GM21529 (cell line): ENCODE results near the gene C1orf159.
"Not testable (repeated sequence)": the region's sequence is repeated elsewhere in the genome, so short reads cannot be mapped to it uniquely, and the experiment has no call there.

Experiments
- ATAC-seq: cut with Tn5 transposase; IDR thresholded peaks from one replicate; pipeline ENCODE4 v1.9.1; 2021; ENCODE audit not compliant: unreplicated experiment

C1orf159 gene

DNA sequence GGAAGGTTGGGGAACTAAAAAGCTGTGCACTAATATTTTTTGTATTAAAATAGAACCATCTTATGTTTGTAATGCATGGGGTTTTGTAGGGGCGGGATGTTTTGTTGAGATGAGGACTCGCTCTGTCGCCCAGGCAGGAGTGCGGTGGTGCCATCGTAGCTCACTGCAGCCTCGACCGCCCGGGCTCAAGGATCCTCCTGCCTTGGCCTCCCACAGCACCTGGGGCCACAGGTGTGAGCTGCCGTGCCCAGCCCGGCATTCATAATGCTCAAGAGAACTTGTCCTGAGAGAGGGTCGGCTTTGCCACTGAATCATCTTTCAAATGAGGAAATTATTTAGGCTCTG, 3.0 kb upstream of the C1orf159 start:
- ATAC-seq = no peak

DNA sequence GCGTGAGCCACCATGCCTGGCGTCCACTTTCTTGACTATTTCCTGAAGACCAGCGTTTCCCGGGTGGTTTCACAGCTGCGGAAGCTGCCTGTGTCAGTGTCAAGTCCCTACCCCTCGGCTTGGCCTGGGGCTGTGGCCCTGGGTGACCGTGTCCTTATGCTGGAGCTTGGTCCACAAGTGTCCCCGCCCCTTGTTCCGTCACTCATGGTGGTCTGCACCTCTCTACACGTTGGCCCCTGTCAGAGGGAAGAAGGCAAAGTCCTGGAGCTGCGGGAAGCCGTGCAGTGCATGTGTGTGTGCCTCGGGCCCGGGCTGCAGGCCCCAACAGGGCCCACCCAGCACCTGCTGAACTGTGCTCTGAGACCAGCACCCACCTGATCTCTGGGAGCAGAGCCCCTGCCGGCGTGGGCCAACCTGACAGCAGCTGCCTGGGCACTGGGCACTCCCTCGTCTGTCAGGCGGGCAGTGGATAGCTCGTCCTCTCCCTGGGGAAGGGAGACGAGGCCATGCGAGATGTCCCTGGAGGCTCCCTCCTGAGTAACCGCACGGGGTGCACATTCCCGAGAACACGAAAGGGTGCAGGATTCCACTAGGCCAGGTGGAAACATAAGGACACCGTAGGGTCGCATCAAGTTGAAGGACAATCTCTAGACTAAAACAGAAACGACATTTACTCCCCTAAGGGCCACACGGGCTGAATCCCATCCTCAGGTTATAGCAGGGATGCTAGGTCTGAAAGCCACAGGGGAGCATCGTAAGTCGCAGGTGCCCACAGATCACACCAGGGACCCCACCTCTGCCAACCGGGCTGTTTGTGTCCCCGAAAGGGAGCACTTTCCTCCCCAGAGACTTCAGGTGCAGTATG, 2.4 kb upstream of the C1orf159 start:
- ATAC-seq = no peak

DNA sequence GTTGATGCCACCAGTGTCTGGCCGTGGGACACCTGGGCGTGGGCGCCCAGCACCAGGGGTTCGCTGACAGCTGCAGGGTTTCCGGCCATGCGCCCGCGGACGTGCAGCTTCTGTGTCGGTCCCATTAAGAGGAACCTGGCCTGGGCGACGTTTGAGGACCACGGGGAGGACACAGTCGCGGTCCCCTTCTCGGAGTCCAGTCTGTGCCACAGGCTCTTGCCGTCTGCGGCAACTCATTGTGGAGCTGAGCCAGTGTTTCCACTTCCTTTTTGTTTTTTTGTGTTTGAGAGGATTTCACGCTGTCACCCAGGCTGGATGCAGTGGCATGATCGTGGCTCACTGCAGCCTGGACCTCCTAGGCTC, 1.6 kb upstream of the C1orf159 start:
- ATAC-seq = no peak

DNA sequence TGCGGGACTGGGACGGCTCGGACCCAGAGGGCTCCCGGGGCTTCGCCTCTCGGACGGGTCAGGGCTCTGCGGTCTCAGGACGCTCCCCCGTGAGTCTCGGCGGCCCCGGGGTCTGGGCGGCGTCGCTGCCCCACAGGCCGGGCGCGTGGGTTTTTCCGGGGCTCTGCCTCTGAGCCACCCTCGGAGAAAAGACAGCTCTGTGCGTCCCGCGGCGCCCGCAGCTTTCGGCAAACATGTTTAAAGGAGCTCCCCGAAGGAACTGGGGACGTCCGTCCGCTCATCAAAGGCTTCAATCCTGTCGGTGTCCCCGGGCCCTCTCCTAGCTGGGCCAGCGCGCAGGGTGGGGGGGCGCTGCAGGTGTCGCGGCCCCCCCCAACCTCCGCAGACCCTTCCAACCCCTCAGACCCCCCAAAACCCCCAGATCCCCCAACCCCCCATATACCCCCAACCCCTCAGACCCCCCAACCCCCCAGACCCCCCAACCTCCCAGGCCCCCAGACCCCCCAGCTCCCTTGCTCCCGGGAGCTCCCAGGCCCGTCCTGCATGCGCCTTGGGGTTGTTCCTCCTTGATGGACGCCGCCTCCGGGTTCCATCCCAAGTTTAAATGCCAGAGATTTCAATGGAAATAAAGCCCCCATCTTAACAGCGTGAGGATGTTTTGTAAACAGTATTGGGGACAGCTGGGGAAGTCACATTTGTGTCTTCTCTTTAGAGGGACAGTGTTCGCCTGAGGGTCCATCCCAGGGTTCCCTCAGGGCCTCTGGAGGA, 996 bp upstream of the C1orf159 start:
- ATAC-seq = no peak

DNA sequence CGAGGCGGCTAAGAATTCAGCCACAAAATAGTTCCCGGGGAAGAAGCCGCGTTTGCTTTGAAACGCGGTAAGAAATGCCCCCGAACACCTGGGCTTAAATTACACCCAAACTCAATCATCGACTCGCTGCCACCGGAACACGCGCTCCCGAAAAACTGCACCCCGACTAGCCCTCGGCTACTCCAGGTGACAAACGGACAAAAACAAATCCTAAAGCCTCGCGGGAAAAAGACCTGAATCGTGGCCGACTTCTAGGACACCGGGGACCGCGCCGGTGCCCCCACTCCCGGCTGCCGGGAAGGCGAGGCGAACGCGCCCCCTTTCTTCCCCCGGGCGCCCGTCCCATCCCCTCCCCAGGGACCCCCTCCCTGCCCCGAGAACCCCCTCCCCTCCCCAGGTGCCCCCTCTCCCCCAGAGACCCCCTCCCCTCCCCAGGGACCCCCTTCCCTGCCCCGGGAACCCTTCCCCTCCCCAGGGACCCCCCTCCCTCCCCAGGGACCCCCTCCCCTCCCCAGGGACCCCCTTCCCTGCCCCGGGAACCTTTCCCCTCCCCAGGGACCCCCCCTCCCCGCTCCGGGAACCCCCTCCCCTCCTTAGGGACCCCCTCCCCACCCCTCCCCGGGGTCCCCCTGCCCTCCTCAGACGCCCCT, 628 bp downstream of the C1orf159 start:
- ATAC-seq = no peak

DNA sequence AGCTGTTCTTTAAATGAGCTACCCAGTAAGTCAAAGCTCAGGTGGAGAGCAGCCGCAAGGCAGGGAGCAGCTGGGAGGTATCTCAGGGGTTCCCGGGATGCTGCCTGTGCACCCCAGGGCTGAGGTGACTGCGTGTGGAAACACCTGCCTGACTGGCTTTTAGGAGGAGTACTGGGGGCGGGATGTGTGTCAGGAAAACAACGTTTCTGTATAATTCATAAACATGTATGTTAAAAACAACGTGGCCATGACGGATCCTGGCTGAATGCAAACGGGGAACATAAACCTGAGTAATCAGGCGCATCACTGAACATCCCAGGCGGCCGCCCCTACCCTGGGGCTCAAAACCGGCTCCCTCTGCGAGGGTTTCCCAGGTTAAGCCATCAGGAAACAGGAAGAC, 1.5 kb downstream of the C1orf159 start:
- ATAC-seq = no peak

DNA sequence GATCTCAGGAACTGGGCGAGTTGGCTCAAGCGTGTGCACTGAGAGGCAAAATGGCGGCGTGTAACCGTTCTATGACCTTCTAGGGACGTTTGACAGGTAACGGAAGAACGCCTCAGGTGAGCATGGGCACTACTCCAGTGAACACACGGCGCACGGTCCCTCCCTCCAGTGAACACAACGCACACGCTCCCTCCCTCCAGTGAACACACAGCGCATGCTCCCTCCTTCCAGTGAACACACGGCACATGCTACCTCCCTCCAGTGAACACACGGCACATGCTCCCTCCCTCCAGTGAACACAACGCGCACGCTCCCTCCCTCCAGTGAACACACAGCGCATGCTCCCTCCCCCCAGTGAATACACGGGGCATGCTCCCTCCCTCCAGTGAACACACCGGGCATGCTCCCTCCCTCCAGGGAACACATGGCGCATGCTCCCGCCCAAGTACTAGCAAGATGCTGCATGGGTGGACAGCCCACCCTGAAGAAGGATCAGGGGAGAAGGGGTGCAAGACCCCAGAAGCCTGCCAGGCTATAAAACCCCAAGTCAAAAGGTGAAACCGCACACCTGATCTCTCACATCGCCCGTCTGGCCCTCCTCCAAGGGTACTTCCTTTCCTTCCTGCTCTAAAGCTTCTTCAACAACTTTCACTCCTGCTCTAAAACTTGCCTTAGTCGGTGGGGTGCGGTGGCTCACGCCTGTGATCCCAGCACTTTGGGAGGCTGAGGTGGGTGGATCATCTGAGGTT, 3.5 kb downstream of the C1orf159 start:
- ATAC-seq = no peak

DNA sequence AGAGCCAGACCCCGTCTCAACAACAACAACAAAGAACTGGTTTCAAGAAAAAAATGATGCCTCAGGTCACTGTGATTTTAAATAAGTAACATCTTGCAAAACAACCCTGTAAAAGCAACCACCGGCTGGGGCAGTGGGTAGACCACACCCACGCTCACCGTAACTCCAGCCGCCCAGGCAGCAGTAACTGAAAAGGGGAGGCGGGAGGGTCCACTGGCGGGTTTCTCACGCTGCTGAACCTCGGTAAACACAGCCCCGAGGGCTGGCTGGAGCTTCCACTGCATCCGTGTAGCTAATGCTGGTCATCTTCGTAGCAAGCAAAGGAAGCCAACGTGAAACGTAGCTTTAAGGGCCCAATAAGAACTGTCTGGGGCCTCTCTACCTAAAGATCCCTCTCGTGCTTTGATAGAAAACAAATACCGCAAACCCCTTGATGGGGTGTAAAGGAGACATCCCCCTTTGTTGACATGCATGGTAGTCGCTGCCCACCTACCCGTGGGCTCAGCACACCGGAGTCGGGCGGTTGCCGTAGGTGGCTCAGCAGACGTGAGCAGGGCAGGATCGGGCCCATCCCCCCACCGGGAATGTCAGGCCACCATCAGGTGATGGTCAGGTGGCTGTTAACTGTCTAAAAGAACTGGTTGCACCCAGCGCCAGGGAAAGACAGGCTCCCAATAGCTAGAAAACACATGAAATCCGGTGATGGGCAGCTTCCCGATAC, 4.2 kb downstream of the C1orf159 start:
- no peak for ATAC-seq

DNA sequence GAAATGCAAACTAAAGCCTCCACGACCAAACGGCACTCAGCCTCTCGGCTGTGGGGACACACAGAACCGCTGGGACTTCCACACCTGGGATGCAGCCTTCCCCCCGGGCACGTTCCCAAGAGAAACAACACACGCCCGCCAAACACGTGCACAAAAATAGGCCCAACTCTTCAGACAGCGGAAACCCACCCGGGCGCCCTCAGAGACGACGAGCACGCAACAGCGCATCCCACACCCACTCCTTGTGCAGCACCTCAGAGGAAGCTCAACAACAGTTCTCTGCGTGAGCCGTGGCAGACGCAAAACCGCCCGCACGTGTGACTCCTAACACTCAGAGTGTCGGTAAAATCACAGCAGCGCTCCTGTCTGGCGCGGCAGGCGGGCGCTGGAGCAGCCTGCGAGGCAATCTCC, 5.3 kb downstream of the C1orf159 start:
- no peak for ATAC-seq

DNA sequence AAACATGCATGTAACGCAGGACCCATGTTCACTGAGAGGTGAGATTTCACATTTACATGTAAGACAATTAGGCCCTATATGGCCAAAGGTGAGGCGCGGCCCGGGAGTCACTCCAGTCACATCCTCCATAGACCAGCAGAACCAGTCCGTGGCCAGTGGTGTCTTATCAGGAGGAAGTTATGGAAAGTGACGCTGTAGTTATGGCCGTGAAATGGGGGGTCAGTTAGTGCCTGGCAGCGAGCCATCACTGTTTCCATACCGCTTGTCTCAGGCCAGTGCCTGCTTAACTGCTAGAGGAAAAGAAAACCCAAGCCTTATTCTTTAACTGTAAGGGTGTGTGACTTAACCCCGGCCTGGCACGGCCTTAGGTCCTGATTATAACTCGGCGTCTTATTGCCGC, 6.1 kb downstream of the C1orf159 start:
- no peak for ATAC-seq

DNA sequence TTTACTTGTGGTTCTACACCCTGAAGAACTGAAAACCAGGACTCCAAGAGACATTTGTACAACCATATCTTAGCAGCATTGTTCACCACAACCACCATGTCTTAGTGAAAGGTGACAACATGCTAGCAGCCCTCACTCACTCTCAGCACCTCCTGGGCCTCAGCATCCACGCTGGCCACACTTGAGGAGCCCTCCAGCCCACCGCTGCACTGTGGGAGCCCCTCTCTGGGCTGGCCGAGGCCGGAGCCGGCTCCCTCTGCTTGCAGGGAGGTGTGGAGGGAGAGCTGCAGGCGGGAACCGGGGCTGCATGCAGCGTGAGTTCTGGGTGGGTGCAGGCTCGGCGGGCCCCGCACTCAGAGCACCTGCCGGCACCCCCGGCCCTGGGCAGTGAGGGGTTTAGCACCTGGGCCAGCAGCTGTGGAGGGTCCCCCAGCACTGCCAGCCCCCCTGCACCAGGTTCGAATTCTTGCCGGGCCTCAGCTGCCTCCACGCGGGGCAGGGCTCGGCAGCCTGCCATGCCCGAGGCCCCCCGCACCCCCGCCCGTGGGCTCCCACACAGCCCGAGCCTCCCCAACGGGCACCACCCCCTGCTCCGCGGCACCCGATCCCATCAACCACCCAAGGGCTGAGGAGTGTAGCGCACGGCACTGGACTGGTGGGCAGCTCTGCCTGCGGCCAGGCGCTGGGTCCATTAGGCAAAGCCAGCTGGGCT, 9.2 kb downstream of the C1orf159 start:
- ATAC-seq = no peak

DNA sequence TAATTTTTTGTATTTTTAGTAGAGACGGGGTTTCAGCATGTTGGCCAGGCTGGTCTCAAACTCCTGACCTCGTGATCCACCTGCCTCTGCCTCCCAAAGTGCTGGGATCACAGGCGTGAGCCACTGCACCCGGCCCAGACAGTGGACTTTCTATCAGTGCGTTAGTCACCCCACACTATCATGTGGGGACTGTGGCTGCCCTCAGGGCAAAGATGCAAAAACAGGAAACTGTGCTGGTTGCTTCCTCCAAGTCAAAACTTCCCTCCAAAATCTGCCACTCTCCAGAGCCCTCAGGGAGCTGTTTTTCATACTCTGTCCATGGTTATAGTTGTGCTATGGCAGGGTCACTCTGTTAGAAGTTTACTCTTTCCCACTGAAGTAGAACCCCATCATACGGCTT, 11.7 kb downstream of the C1orf159 start:
- not testable (repeated sequence) for ATAC-seq

DNA sequence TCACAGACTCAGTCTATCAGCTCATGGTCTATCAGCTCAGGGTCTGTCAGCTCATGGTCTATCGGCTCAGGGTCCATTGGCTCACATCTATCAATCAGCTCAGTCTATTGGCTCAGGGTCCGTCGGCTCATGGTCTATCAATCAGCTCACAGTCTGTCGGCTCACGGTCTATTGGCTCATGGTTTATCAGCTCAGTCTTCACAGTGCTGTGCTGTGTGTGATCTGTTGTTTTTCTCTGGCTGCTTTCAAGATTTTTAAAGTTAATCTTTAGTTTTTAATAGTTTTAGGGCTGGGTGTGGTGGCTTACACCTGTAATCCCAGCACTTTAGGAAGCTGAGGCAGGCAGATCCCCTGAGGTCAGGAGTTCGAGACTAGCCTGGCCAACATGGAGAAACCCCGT, 14.4 kb downstream of the C1orf159 start:
- ATAC-seq = no peak

DNA sequence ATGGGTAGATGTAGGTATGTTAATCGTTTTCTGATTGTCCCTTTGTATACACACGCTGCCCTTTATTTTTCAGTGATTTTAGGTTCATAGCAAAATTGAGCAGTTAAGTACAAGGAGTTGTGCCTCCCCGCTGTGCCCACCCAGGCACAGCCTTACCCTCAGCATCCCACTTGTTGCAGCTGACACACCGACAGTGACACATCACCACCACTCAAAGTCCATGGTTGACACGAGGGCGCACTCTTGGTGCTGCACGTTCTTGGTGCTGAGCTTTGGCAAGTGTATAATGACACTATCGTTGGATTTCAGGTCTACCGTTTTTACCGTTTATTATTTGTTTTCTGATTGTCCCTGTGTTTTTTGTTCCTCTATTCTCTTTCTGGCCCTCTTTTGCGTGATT, 15.6 kb downstream of the C1orf159 start:
- ATAC-seq = no peak

DNA sequence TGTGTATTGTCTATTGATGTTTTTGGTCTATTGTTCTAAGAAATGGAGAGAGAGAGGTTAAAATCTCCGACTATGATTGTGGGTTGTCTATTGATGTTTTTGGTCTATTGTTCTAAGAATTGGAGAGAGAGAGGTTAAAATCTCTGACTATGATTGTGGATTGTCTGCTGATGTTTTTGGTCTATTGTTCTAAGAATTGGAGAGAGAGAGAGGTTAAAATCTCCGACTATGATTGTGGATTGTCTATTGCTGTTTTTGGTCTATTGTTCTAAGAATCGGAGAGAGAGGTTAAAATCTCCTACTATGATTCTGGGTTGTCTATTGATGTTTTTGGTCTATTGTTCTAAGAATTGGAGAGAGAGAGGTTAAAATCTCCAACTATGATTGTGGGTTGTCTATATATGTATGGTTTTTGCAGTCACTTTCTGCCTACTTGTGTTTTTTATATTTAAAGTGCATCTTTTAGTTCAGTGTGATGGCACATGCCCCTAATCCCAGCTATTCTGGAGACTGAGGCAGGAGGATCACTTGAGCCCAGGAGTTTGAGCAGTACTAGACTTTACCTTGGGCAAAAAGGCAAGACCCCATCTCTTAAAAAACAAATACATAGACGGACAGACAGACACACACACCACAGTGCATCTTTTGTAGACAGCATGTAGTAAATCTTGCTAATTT, 16.2 kb downstream of the C1orf159 start:
- ATAC-seq = no peak

DNA sequence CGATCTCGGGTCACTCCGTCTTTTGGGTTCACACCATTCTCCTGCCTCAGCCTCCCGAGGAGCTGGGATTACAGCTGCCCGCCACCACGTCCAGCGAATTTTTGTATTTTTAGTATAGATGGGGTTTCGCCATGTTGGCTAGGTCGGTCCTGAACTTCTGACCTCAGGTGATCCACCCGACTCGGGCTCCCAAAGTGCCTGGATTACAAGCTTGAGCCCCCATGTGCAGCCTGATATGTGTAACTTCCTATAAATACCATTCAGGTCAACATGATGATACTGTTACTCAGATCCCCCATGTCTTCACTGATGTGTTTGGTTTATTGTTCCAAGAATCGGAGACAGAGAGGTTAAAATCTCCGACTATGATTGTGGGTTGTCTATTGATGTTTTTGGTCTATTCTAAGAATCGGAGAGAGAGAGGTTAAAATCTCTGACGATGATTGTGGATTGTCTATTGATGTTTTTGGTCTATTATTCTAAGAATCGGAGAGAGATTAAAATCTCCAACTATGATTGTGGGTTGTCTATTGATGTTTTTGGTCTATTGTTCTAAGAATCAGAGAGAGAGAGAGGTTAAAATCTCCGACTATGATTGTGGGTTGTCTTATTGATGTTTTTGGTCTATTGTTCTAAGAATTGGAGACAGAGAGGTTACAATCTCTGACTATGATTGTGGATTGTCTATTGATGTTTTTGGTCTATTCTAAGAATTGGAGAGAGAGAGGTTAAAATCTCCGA, 17.0 kb downstream of the C1orf159 start:
- ATAC-seq = no peak

DNA sequence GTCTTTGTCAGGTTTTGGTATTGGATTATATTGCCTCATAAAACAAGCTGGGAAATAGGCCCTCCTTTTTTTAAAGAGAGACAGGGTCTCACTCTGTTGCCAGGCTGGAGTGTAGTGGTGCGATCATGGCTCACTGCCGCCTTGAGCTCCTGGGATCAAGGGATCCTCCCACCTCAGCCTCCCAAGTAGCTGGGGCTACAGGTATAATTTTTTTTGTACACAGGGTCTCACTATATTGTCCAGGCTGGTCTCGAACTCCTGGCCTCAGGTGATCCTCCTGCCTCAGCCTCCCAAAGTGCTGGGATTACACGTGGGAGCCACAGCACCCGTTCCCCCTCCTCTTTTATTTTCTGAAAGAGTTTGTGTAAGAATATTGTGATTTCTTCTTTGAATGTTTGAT, 19.8 kb downstream of the C1orf159 start:
- not testable (repeated sequence) for ATAC-seq

DNA sequence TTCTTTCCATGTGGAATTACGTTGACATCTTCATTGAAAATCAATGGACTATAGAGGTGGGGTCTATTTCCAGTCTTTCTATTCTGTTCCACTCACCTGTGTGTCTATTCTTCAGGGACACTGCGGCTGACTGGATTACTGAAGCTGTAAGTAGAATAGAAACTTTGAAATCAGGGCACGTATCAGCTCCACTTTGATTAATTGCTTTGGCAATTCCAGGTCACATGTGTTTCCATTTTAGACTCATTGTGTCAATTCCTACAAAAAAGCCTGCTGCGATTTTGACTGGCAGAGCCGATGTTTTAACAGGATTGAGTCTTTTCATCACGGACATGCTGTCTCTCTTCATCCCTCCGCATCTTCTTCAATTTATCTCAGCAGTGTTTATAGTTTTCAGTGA, 20.9 kb downstream of the C1orf159 start:
- ATAC-seq = no peak

DNA sequence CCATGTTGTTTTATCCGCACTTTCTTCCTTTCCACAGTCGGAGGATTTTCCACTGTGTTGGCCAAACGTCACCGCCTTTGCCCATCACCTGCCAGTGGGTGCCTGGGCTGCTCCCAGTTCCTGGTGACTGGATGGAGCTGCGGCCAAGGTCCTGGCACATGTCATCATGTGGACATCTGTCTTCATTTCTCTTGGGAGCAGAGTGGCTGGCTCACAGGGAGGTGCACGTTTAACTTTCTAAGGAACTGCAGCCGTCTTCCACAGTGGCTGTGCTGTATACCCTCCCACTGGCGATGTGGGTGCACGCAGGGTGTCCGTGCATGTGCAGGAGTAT, 22.3 kb downstream of the C1orf159 start:
- ATAC-seq = no peak
